ENCODE data around the gene CERK.
A peak's percentile ranks its signal among the peaks of the same experiment; 100 is the strongest.

The CERK gene

GRCh38 chr22:46764140-46764680 lies 26.2 kb upstream of the CERK start:
- DNase-seq, result no peak

- no peak for DNase-seq
Observed at GRCh38 chr22:46763051-46763705, 25.1 kb upstream of the CERK start.

GRCh38 chr22:46762238-46763050 lies 24.4 kb upstream of the CERK start, which contains the start of gene TBC1D22A:
Gene TBC1D22A, plus strand, starts transcription at chr22:46762650. Its CDS starts 137 bp downstream, at chr22:46762787.
- peak; percentile 91 for DNase-seq

GRCh38 chr22:46761539-46762237 lies 23.6 kb upstream of the CERK start:
- no peak for DNase-seq

GRCh38 chr22:46761017-46761416 lies 23.0 kb upstream of the CERK start:
- no peak for DNase-seq

GRCh38 chr22:46758867-46759290 lies 20.8 kb upstream of the CERK start:
- no peak for DNase-seq

- no peak for DNase-seq
Observed at GRCh38 chr22:46758121-46758520, 20.1 kb upstream of the CERK start.

- no peak for DNase-seq
Observed at GRCh38 chr22:46757104-46757503, 19.1 kb upstream of the CERK start.

- DNase-seq, result no peak
Observed at GRCh38 chr22:46756097-46756496, 18.0 kb upstream of the CERK start.

- no peak for DNase-seq
Observed at GRCh38 chr22:46755525-46755924, 17.5 kb upstream of the CERK start.

- no peak for DNase-seq
Observed at GRCh38 chr22:46754826-46755225, 16.8 kb upstream of the CERK start.

GRCh38 chr22:46754110-46754799 lies 16.2 kb upstream of the CERK start:
- no peak for DNase-seq

- DNase-seq, result no peak
Observed at GRCh38 chr22:46753761-46754109, 15.7 kb upstream of the CERK start.

GRCh38 chr22:46753360-46753759 lies 15.3 kb upstream of the CERK start:
- no peak for DNase-seq

- DNase-seq, result no peak
Observed at GRCh38 chr22:46752988-46753310, 14.9 kb upstream of the CERK start.

- no peak for DNase-seq
Observed at GRCh38 chr22:46752286-46752987, 14.4 kb upstream of the CERK start.

GRCh38 chr22:46750863-46751443 lies 12.9 kb upstream of the CERK start:
- no peak for DNase-seq

GRCh38 chr22:46750530-46750800 lies 12.4 kb upstream of the CERK start:
- no peak for DNase-seq

GRCh38 chr22:46749682-46750529 lies 11.9 kb upstream of the CERK start:
- no peak for DNase-seq

- peak; percentile 56 for DNase-seq
Observed at GRCh38 chr22:46748908-46749675, 11.0 kb upstream of the CERK start.

Measured in activated CD4-positive, alpha-beta T cell treated with anti-CD3 and anti-CD28 coated beads for 1 hour (primary cell).